ENCODE data around the gene ADAM23.

ADAM23 gene

GRCh38 chr2:206511283-206511682 lies 68.0 kb downstream of the ADAM23 start:
- DNase-seq (ENCODE audit: low read depth), result no peak

GRCh38 chr2:206512999-206513398 lies 69.7 kb downstream of the ADAM23 start:
- DNase-seq (ENCODE audit: low read depth), result no peak

GRCh38 chr2:206515580-206515979 lies 72.2 kb downstream of the ADAM23 start:
- no peak for DNase-seq (ENCODE audit: low read depth)

- no peak for DNase-seq (ENCODE audit: low read depth)
These were observed 75.7 kb downstream of the ADAM23 start for GRCh38 chr2:206518997-206519396.

- no peak for DNase-seq (ENCODE audit: low read depth)
These were observed 77.1 kb downstream of the ADAM23 start for GRCh38 chr2:206520450-206520849.

- DNase-seq (ENCODE audit: low read depth), result no peak
These were observed 77.8 kb downstream of the ADAM23 start for GRCh38 chr2:206521115-206521514.

- DNase-seq (ENCODE audit: low read depth), result no peak
These were observed 78.3 kb downstream of the ADAM23 start for GRCh38 chr2:206521612-206522011.

- DNase-seq (ENCODE audit: low read depth), result no peak
These were observed 83.1 kb downstream of the ADAM23 start for GRCh38 chr2:206526416-206526815.

- no peak for DNase-seq (ENCODE audit: low read depth)
These were observed 83.8 kb downstream of the ADAM23 start for GRCh38 chr2:206527153-206527552.

GRCh38 chr2:206530727-206531126 lies 87.4 kb downstream of the ADAM23 start:
- no peak for DNase-seq (ENCODE audit: low read depth)

- no peak for DNase-seq (ENCODE audit: low read depth)
These were observed 88.7 kb downstream of the ADAM23 start for GRCh38 chr2:206531996-206532543.

- no peak for DNase-seq (ENCODE audit: low read depth)
These were observed 90.6 kb downstream of the ADAM23 start for GRCh38 chr2:206533977-206534376.

GRCh38 chr2:206535260-206535986 lies 92.1 kb downstream of the ADAM23 start:
- no peak for DNase-seq (ENCODE audit: low read depth)

- no peak for DNase-seq (ENCODE audit: low read depth)
These were observed 97.4 kb downstream of the ADAM23 start for GRCh38 chr2:206540757-206541156.

GRCh38 chr2:206543073-206543472 lies 99.7 kb downstream of the ADAM23 start:
- no peak for DNase-seq (ENCODE audit: low read depth)

- no peak for DNase-seq (ENCODE audit: low read depth)
These were observed 105.1 kb downstream of the ADAM23 start for GRCh38 chr2:206548383-206548782.

- no peak for DNase-seq (ENCODE audit: low read depth)
These were observed 112.4 kb downstream of the ADAM23 start for GRCh38 chr2:206555721-206556120.

GRCh38 chr2:206556357-206556949 lies 113.1 kb downstream of the ADAM23 start:
- DNase-seq (ENCODE audit: low read depth), result no peak

- no peak for DNase-seq (ENCODE audit: low read depth)
These were observed 114.0 kb downstream of the ADAM23 start for GRCh38 chr2:206557321-206557720.

- DNase-seq (ENCODE audit: low read depth), result no peak
These were observed 115.2 kb downstream of the ADAM23 start for GRCh38 chr2:206558492-206558891.

GRCh38 chr2:206561962-206562361 lies 118.6 kb downstream of the ADAM23 start:
- DNase-seq (ENCODE audit: low read depth), result no peak

- no peak for DNase-seq (ENCODE audit: low read depth)
These were observed 119.0 kb downstream of the ADAM23 start for GRCh38 chr2:206562375-206562774.

- no peak for DNase-seq (ENCODE audit: low read depth)
These were observed 120.0 kb downstream of the ADAM23 start for GRCh38 chr2:206563374-206563773.

- no peak for DNase-seq (ENCODE audit: low read depth)
These were observed 122.3 kb downstream of the ADAM23 start for GRCh38 chr2:206565666-206566065.

All from stimulated activated CD8-positive, alpha-beta memory T cell treated with anti-CD3 and anti-CD28 coated beads, Interleukin-15, amount 100 ng/mL, for 1 hour (primary cell).